Amygdala (tissue), 56 donors: ENCODE measurements around the gene TFDP2.

ENCODE experiments used
- DNase-seq, 56 donors: peaks; one replicate each; lab custom pipeline; 2025; lab: John Stamatoyannopoulos, UW

Gene TFDP2

GRCh38 chr3:141895731-141896130 is 253.6 kb downstream of the TFDP2 start:
- DNase-seq: no peak

- no peak for DNase-seq
These were observed 254.7 kb downstream of the TFDP2 start for GRCh38 chr3:141894524-141895176.
